ENCODE data around the gene MBL2.

The MBL2 gene

GRCh38 chr10:52780391-52781155 is 8.0 kb upstream of the MBL2 start:
- no peak for TF ChIP-seq SPI1 (IDR thresholded peaks at IDR 0.05; ENCODE audit: borderline replicate concordance, low read depth)
- TF ChIP-seq CTCF (IDR thresholded peaks at IDR 0.05; ENCODE audit: insufficient read depth, low read length) = no peak
- no peak for TF ChIP-seq POLR2AphosphoS5 (IDR thresholded peaks at IDR 0.05; ENCODE audit: low read depth)
- no peak for TF ChIP-seq REST (IDR thresholded peaks at IDR 0.05; ENCODE audit: insufficient replicate concordance, low read depth)
- TF ChIP-seq GABPA (IDR thresholded peaks at IDR 0.05; ENCODE audit: low read depth) = no peak
- Histone ChIP-seq H3K27ac (replicated peaks) (no peak overlapping the region), H3K27me3 (ENCODE audit: insufficient read depth, poor library complexity, severe bottlenecking) (no peaks in the 10 kb centered on the region), H3K4me3 (replicated peaks; ENCODE audit: insufficient read depth, low read length) (no peak overlapping the region)
- no peak for DNase-seq (ENCODE audit: low read depth in 1 of 2, low spot score in 1 of 2)

- TF ChIP-seq CTCF (IDR thresholded peaks at IDR 0.05; ENCODE audit: insufficient read depth, low read length) (peak; percentile 93), REST (IDR thresholded peaks at IDR 0.05; ENCODE audit: insufficient replicate concordance, low read depth) (no peak), SPI1 (IDR thresholded peaks at IDR 0.05; ENCODE audit: borderline replicate concordance, low read depth) (no peak)
- Histone ChIP-seq H3K27ac (replicated peaks) (no peak overlapping the region), H3K27me3 (ENCODE audit: insufficient read depth, poor library complexity, severe bottlenecking) (no peaks in the 10 kb centered on the region), H3K4me3 (replicated peaks; ENCODE audit: insufficient read depth, low read length) (no peak overlapping the region)
- DNase-seq (ENCODE audit: low read depth in 1 of 2, low spot score in 1 of 2) = peak; percentile 37 to 57
These were observed 7.2 kb upstream of the MBL2 start for GRCh38 chr10:52779541-52780390.

- Histone ChIP-seq H3K4me3 (replicated peaks; ENCODE audit: insufficient read depth, low read length) (no peak overlapping the region), H3K27ac (replicated peaks) (no peak overlapping the region), H3K27me3 (ENCODE audit: insufficient read depth, poor library complexity, severe bottlenecking) (no peaks in the 10 kb centered on the region)
- TF ChIP-seq CTCF (IDR thresholded peaks at IDR 0.05; ENCODE audit: insufficient read depth, low read length) (peak; percentile 13), REST (IDR thresholded peaks at IDR 0.05; ENCODE audit: insufficient replicate concordance, low read depth) (no peak)
- DNase-seq (ENCODE audit: low read depth in 1 of 2, low spot score in 1 of 2) = no peak
These were observed 6.2 kb upstream of the MBL2 start for GRCh38 chr10:52778511-52779392.
